Left hindlimb (tissue), 1 donor: Measurements from ENCODE around the gene PDPK1.
A peak's percentile ranks its signal among the peaks of the same experiment; 100 is the strongest.

Experiments used
- DNase-seq: peaks from one replicate; pipeline ENCODE4 v3.0.0-alpha.2; 2018

Gene PDPK1

GRCh38 chr16:2507665-2508064 lies 30.2 kb upstream of the PDPK1 start:
- DNase-seq, result no peak

- peak; percentile 29 for DNase-seq
Measured at GRCh38 chr16:2508722-2509400, 29.0 kb upstream of the PDPK1 start.

- DNase-seq, result peak; percentile 63
Measured at GRCh38 chr16:2511128-2511800, 26.6 kb upstream of the PDPK1 start.

GRCh38 chr16:2511996-2512734 lies 25.7 kb upstream of the PDPK1 start:
- DNase-seq, result peak; percentile 35

GRCh38 chr16:2512735-2513404 lies 25.0 kb upstream of the PDPK1 start:
- peak; percentile 30 for DNase-seq

GRCh38 chr16:2513405-2514332 lies 24.2 kb upstream of the PDPK1 start, which contains the start of gene ATP6V0C:
Gene ATP6V0C, plus strand, starts transcription at chr16:2513952. Its CDS starts 152 bp downstream, at chr16:2514104.
- DNase-seq, result peak; percentile 92

GRCh38 chr16:2514333-2515179 lies 23.3 kb upstream of the PDPK1 start:
- DNase-seq, result peak; percentile 51

GRCh38 chr16:2515180-2515851 lies 22.5 kb upstream of the PDPK1 start:
- DNase-seq, result peak; percentile 49

GRCh38 chr16:2516391-2517240 lies 21.2 kb upstream of the PDPK1 start:
- peak; percentile 26 for DNase-seq

GRCh38 chr16:2517954-2518605 lies 19.7 kb upstream of the PDPK1 start:
- DNase-seq, result no peak

GRCh38 chr16:2518823-2519710 lies 18.8 kb upstream of the PDPK1 start:
- no peak for DNase-seq

- DNase-seq, result no peak
Measured at GRCh38 chr16:2519711-2520080, 18.1 kb upstream of the PDPK1 start.

GRCh38 chr16:2520097-2520783 lies 17.6 kb upstream of the PDPK1 start, which contains the start of gene AMDHD2:
Gene AMDHD2, plus strand, starts transcription at chr16:2520371. Its CDS starts 88 bp downstream, at chr16:2520459.
- DNase-seq, result peak; percentile 94

- DNase-seq, result peak; percentile 29
Measured at GRCh38 chr16:2520784-2521531, 16.9 kb upstream of the PDPK1 start.

GRCh38 chr16:2523801-2524231 lies 14.0 kb upstream of the PDPK1 start:
- DNase-seq, result peak; percentile 24

- DNase-seq, result peak; percentile 19
Measured at GRCh38 chr16:2524339-2524938, 13.4 kb upstream of the PDPK1 start.
